Transverse colon (tissue), 4 donors: ENCODE measurements around the gene RGS3. TPM values are rescaled to one million over a fixed set of nuclear protein-coding genes. Genes with fewer than 3 reads are reported as not detected.

Experiments
- DNase-seq: peaks from one replicate; pipeline ENCODE4 v3.0.0-alpha.2; 2019
- H3K27ac ChIP-seq, 4 donors: fragments of 200-600 bp; sonication (generic); 2 replicates each; pipeline ENCODE4 v1.5.1; 2016 to 2018; ENCODE audit warnings: inconsistent platforms in 4 of 4
- H3K27me3 ChIP-seq: fragments of 200-600 bp; sonication (generic); 2 replicates; pipeline ENCODE4 v1.5.1; 2017; ENCODE audit warnings: inconsistent platforms
- H3K36me3 ChIP-seq, 4 donors: fragments of 200-600 bp; sonication (generic); 2 replicates each; pipeline ENCODE4 v1.5.1; 2017 to 2019; ENCODE audit warnings: inconsistent platforms in 4 of 4
- H3K4me1 ChIP-seq, 4 donors: fragments of 200-600 bp; sonication (generic); 2 replicates each; pipeline ENCODE4 v1.5.1; 2017 to 2020; ENCODE audit warnings: inconsistent platforms in 4 of 4
- H3K4me3 ChIP-seq, 4 donors: fragments of 200-600 bp; sonication (generic); 1 replicate in 1 of 4; 2 replicates in 3 of 4; pipeline versions ENCODE4 v1.5.1 to v1.6.1; 2017 to 2019; ENCODE audit warnings: inconsistent platforms in 4 of 4
- H3K9me3 ChIP-seq, 2 donors: fragments of 200-600 bp; sonication (generic); 2 replicates each; pipeline ENCODE4 v1.5.1; 2017 to 2019; ENCODE audit warnings: inconsistent platforms in 2 of 2
- CTCF ChIP-seq, 5 experiments: fragments of 200-600 bp in 3 of 5; fragments of 450-650 bp in 2 of 5; sonication (generic) in 3 of 5; IDR thresholded peaks; 1 replicate in 2 of 5; 2 replicates in 3 of 5; pipeline ENCODE4 v1.5.1; 2016 to 2017; ENCODE audit warnings: antibody characterized with exemption in 5 of 5, inconsistent platforms in 3 of 5, mild to moderate bottlenecking in 2 of 5, moderate library complexity in 1 of 5
- EP300 ChIP-seq: sonication (generic); formaldehyde crosslinking; IDR thresholded peaks from one replicate; pipeline ENCODE4 v1.6.1; 2017; ENCODE audit warnings: antibody characterized with exemption, low read depth
- POLR2A ChIP-seq: fragments of 450-650 bp; IDR thresholded peaks from one replicate; pipeline ENCODE4 v1.6.1; 2016; ENCODE audit warnings: antibody characterized with exemption, mild to moderate bottlenecking, moderate library complexity
- POLR2AphosphoS5 ChIP-seq, 3 donors: sonication (generic); formaldehyde crosslinking; IDR thresholded peaks; one replicate each; pipeline ENCODE4 v1.6.1; 2016; ENCODE audit warnings: antibody characterized with exemption in 3 of 3
- WGBS, 2 donors: methylation state at CpG; one replicate each; pipeline ENCODE4 v1.1.5; 2018; ENCODE audit warnings: low coverage in 1 of 2; 5-methylcytosine and 5-hydroxymethylcytosine counted together
- in situ Hi-C, 4 donors: fragments of 200-750 bp; cut with MboI; loops; one replicate each; pipeline versions ENCODE4 v1.15.0 to v1.15.1; 2017; ENCODE audit warnings: low sequenced_read_pairs in 3 of 4, low pct_ligation_motif_present in 1 of 4, low pct_unique_long_range_greater_than_20kb in 1 of 4
- intact Hi-C: fragments of 100-400 bp; cut with DNase I; formaldehyde crosslinking; loops from one replicate; pipeline ENCODE4 v1.15.1; 2023; ENCODE audit warnings: low total_unique reads
- total RNA-seq, 4 donors: library from RNA; depleted of rRNA; stranded (reverse); fragments of >200 nt; gene quantifications; one replicate each; pipeline ENCODE4 v1.1.0, GENCODE V29; 2016

RGS3 gene
- total RNA-seq, 4 donors from 2014 or later: 62.7 to 150 (median 80.9) TPM

- H3K36me3 ChIP-seq: peaks cover 0 to 4% (median under 1%) of the 10 kb centered on the region in 4 donors
- intact Hi-C loops: no loop called here
- no peaks in the 10 kb centered on the region for H3K27me3 ChIP-seq
- in situ Hi-C loops: no loop called here
- H3K4me1 ChIP-seq: peaks cover 3 to 11% (median 6%) of the 10 kb centered on the region in 4 donors
- 42% methylated on average over 17 of the region's 17 CpGs; no CpG with 5 or more reads in 1 of the 2 donors for WGBS, 2 donors
- H3K27ac ChIP-seq: peak overlapping the region in 3 of 4 donors; percentile 5 to 47 (median 39)
- H3K4me3 ChIP-seq: no peak overlapping the region
- no peak for TF ChIP-seq CTCF (IDR thresholded peaks at IDR 0.05)
- TF ChIP-seq EP300: no peak
- TF ChIP-seq POLR2A: no peak
- no peak for TF ChIP-seq POLR2AphosphoS5 (IDR thresholded peaks at IDR 0.05)
- DNase-seq: peak; percentile 48
- no peaks in the 10 kb centered on the region for H3K9me3 ChIP-seq
Measured at GRCh38 chr9:113602126-113603047, 138.9 kb downstream of the RGS3 start.

- Histone ChIP-seq H3K4me1 (peaks cover 3 to 11% (median 6%) of the 10 kb centered on the region in 4 donors), H3K27me3 (no peaks in the 10 kb centered on the region), H3K9me3 (no peaks in the 10 kb centered on the region), H3K4me3 (no peak overlapping the region), H3K27ac (no peak overlapping the region), H3K36me3 (no peaks in the 10 kb centered on the region)
- WGBS, 2 donors: 73 to 91% methylated on average over 6 to 8 of the region's 8 CpGs
- no peak for TF ChIP-seq POLR2AphosphoS5 (IDR thresholded peaks at IDR 0.05)
- TF ChIP-seq EP300: no peak
- TF ChIP-seq CTCF (IDR thresholded peaks at IDR 0.05): no peak
- no peak for TF ChIP-seq POLR2A
- intact Hi-C loops (no loop called here), in situ Hi-C loops (no loop called here)
- no peak for DNase-seq
Measured at GRCh38 chr9:113603048-113603375, 139.5 kb downstream of the RGS3 start.

GRCh38 chr9:113603773-113604172, 140.2 kb downstream of the RGS3 start:
- Histone ChIP-seq H3K27me3 (no peaks in the 10 kb centered on the region), H3K9me3 (no peaks in the 10 kb centered on the region), H3K36me3 (no peaks in the 10 kb centered on the region), H3K27ac (no peak overlapping the region), H3K4me3 (no peak overlapping the region), H3K4me1 (peaks cover 3 to 11% (median 6%) of the 10 kb centered on the region in 4 donors)
- no peak for DNase-seq
- no peak for TF ChIP-seq EP300
- TF ChIP-seq POLR2AphosphoS5 (IDR thresholded peaks at IDR 0.05): no peak
- TF ChIP-seq CTCF (IDR thresholded peaks at IDR 0.05): no peak
- TF ChIP-seq POLR2A: no peak
- in situ Hi-C loops (no loop called here), intact Hi-C loops (no loop called here)
- 92 to 94% methylated on average over 5 of the region's 5 CpGs for WGBS, 2 donors

GRCh38 chr9:113604393-113604792, 140.9 kb downstream of the RGS3 start:
- no peaks in the 10 kb centered on the region for H3K9me3 ChIP-seq
- intact Hi-C loops (no loop called here), in situ Hi-C loops (no loop called here)
- no peak overlapping the region for H3K27ac ChIP-seq
- no peak overlapping the region for H3K4me3 ChIP-seq
- peaks cover 3 to 11% (median 7%) of the 10 kb centered on the region in 4 donors for H3K4me1 ChIP-seq
- WGBS, 2 donors: 88 to 97% methylated on average over 2 to 3 of the region's 3 CpGs
- no peak for DNase-seq
- H3K27me3 ChIP-seq: no peaks in the 10 kb centered on the region
- no peaks in the 10 kb centered on the region for H3K36me3 ChIP-seq
- TF ChIP-seq EP300 (no peak), CTCF (IDR thresholded peaks at IDR 0.05) (no peak), POLR2AphosphoS5 (IDR thresholded peaks at IDR 0.05) (no peak), POLR2A (no peak)
